GM23338 (cell line): ENCODE data around the gene SLC16A2. TPM values are rescaled to one million over a fixed set of nuclear protein-coding genes. Genes with fewer than 3 reads are reported as not detected.
A peak's percentile ranks its signal among the peaks of the same experiment; 100 is the strongest.

Source experiments
- ATAC-seq: fragments of 200-7000 bp; cut with Tn5 transposase; 3 replicates; pipeline ENCODE4 v1.9.1; 2020
- DNase-seq: peaks from one replicate; pipeline ENCODE4 v3.0.0-alpha.2; 2015; ENCODE audit warnings: low spot score
- H2AFZ ChIP-seq: fragments of 200-600 bp; sonication (generic); 2 replicates; pipeline ENCODE4 v1.8.0; 2016; ENCODE audit warnings: antibody characterized with exemption, mild to moderate bottlenecking, moderate library complexity
- H3F3A ChIP-seq: fragments of 200-600 bp; sonication (generic); replicated peaks from 2 replicates; pipeline ENCODE4 v1.8.0; 2017; ENCODE audit warnings: antibody characterized with exemption, mixed run types, low read depth
- H3K27ac ChIP-seq: fragments of 200-600 bp; sonication (generic); 2 replicates; pipeline ENCODE4 v1.6.1; 2016; ENCODE audit warnings: low read depth
- H3K27me3 ChIP-seq: fragments of 200-600 bp; sonication (generic); 2 replicates; pipeline ENCODE4 v1.8.0; 2016; ENCODE audit warnings: mild to moderate bottlenecking, mixed run types, moderate library complexity; ENCODE audit not compliant: insufficient read depth
- H3K36me3 ChIP-seq: fragments of 200-600 bp; sonication (generic); 2 replicates; pipeline ENCODE4 v1.8.0; 2016; ENCODE audit warnings: mild to moderate bottlenecking; ENCODE audit not compliant: insufficient read depth
- H3K4me1 ChIP-seq: fragments of 200-600 bp; sonication (generic); 2 replicates; pipeline ENCODE4 v1.8.0; 2016; ENCODE audit warnings: mild to moderate bottlenecking, moderate library complexity; ENCODE audit not compliant: insufficient read depth
- H3K4me2 ChIP-seq: fragments of 200-600 bp; sonication (generic); 2 replicates; pipeline ENCODE4 v1.7.1; 2017; ENCODE audit warnings: mixed run types
- H3K4me3 ChIP-seq: fragments of 200-600 bp; sonication (generic); 2 replicates; pipeline ENCODE4 v1.6.1; 2016; ENCODE audit warnings: mixed run types
- H3K79me2 ChIP-seq: fragments of 200-600 bp; sonication (generic); replicated peaks from 2 replicates; pipeline ENCODE4 v1.8.0; 2017; ENCODE audit warnings: mild to moderate bottlenecking; ENCODE audit not compliant: insufficient read depth
- H3K9me2 ChIP-seq: fragments of 200-600 bp; sonication (generic); 2 replicates; pipeline ENCODE4 v1.8.0; 2017; ENCODE audit not compliant: insufficient read depth
- H4K20me1 ChIP-seq: fragments of 200-600 bp; sonication (generic); replicated peaks from 2 replicates; pipeline ENCODE4 v1.8.0; 2017; ENCODE audit warnings: mild to moderate bottlenecking; ENCODE audit not compliant: insufficient read depth
- H3K27ac Mint-ChIP-seq: 2 replicates; pipeline ENCODE4 v1.8.0; 2020; ENCODE audit warnings: inconsistent platforms, mild to moderate bottlenecking, moderate library complexity, mixed read lengths
- H3K27me3 Mint-ChIP-seq: 3 replicates; pipeline ENCODE4 v1.8.0; 2022; ENCODE audit warnings: low read depth, mild to moderate bottlenecking, moderate library complexity, mixed read lengths, inconsistent platforms; ENCODE audit not compliant: insufficient read depth, poor library complexity
- H3K36me3 Mint-ChIP-seq: 3 replicates; pipeline ENCODE4 v1.8.0; 2021; ENCODE audit warnings: low read depth, mild to moderate bottlenecking, inconsistent platforms, moderate library complexity, mixed read lengths
- H3K4me1 Mint-ChIP-seq: 3 replicates; pipeline ENCODE4 v1.8.0; 2020; ENCODE audit warnings: mild to moderate bottlenecking, inconsistent platforms, mixed read lengths
- H3K4me3 Mint-ChIP-seq: 3 replicates; pipeline ENCODE4 v1.8.0; 2021; ENCODE audit warnings: moderate library complexity, mild to moderate bottlenecking, inconsistent platforms, mixed read lengths
- H3K9me3 Mint-ChIP-seq: 3 replicates; pipeline ENCODE4 v1.8.0; 2020; ENCODE audit warnings: moderate library complexity, mild to moderate bottlenecking, inconsistent platforms, mixed read lengths
- CREB1 ChIP-seq: fragments of 250-450 bp; sonication (Bioruptor Pico); IDR thresholded peaks from 2 replicates; pipeline ENCODE4 v1.5.0; 2020; ENCODE audit warnings: low read depth, mild to moderate bottlenecking, moderate library complexity
- CTCF ChIP-seq, 2 experiments: fragments of 200-600 bp in 1 of 2; sonication (generic) in 1 of 2; conservative IDR thresholded peaks; 2 replicates each; pipeline versions ENCODE4 v1.5.1 to v1.6.1; 2016 to 2017; ENCODE audit warnings: antibody characterized with exemption in 2 of 2, low read depth in 2 of 2, mild to moderate bottlenecking in 2 of 2, moderate library complexity in 1 of 2
- ETS1 ChIP-seq: IDR thresholded peaks from 2 replicates; pipeline ENCODE4 v1.6.1; 2016; ENCODE audit warnings: antibody characterized with exemption
- EZH2 ChIP-seq: fragments of 200-600 bp; sonication (generic); IDR thresholded peaks from one replicate; pipeline ENCODE4 v1.8.0; 2017; ENCODE audit warnings: antibody characterized with exemption, mild to moderate bottlenecking, low read depth; ENCODE audit not compliant: unreplicated experiment
- EZH2phosphoT487 ChIP-seq: fragments of 200-600 bp; sonication (generic); IDR thresholded peaks from one replicate; pipeline ENCODE4 v1.8.1; 2018; ENCODE audit warnings: antibody characterized with exemption; ENCODE audit not compliant: unreplicated experiment
- JUNB ChIP-seq: IDR thresholded peaks from one replicate; pipeline ENCODE4 v1.6.1; 2016; ENCODE audit warnings: antibody characterized with exemption; ENCODE audit not compliant: unreplicated experiment
- NANOG ChIP-seq: IDR thresholded peaks from 2 replicates; pipeline ENCODE4 v1.6.1; 2016; ENCODE audit warnings: antibody characterized with exemption, borderline replicate concordance
- POLR2AphosphoS5 ChIP-seq: IDR thresholded peaks from 2 replicates; pipeline ENCODE4 v1.6.1; 2016; ENCODE audit warnings: antibody characterized with exemption, low read depth
- REST ChIP-seq: IDR thresholded peaks from one replicate; pipeline ENCODE4 v1.6.1; 2018; ENCODE audit warnings: antibody characterized with exemption; ENCODE audit not compliant: unreplicated experiment
- STAT1 ChIP-seq: IDR thresholded peaks from one replicate; pipeline ENCODE4 v1.6.1; 2016; ENCODE audit warnings: antibody characterized with exemption; ENCODE audit not compliant: unreplicated experiment
- ZNF114 ChIP-seq: fragments of 250-450 bp; sonication (Bioruptor Pico); IDR thresholded peaks from 2 replicates; pipeline ENCODE4 v1.5.0; 2020; ENCODE audit warnings: mild to moderate bottlenecking, moderate library complexity
- ZNF331 ChIP-seq: fragments of 250-450 bp; sonication (Bioruptor Pico); IDR thresholded peaks from 2 replicates; pipeline ENCODE4 v1.5.0; 2020; ENCODE audit warnings: low read depth, mild to moderate bottlenecking, moderate library complexity
- long read RNA-seq: library from polyadenylated mRNA; unstranded; transcript quantifications from one replicate; pipeline ENCODE4 v2.0.0, GENCODE V29; 2020; ENCODE audit not compliant: unreplicated experiment
- polyA plus RNA-seq: library from polyadenylated mRNA; unstranded; fragments of >200 nt; fragmentation: Nextera tagmentation; extraction: Ambion mirVana; gene quantifications from 2 replicates; pipeline ENCODE4 v1.2.1, GENCODE V29; 2016
- total RNA-seq: library from RNA; depleted of rRNA; stranded (reverse); fragments of >200 nt; shearing (Covaris generic); gene quantifications from 2 replicates; pipeline ENCODE4 v1.2.3, GENCODE V29; 2014; rRNA removed

The SLC16A2 gene
- total RNA-seq = 22.0 and 27.9 TPM in 2 replicates
- polyA plus RNA-seq = 11.1 and 12.3 TPM in 2 replicates
- long read RNA-seq, full-length matches to known transcripts = 1 of 4 reads
- long read RNA-seq, partial matches to known transcripts = 0 of 4 reads
- long read RNA-seq, other reads (novel, unspliced or antisense) = 3 of 4 reads

GRCh38 chrX:74421036-74421739, at the start of gene SLC16A2:
Gene SLC16A2, plus strand, starts transcription at chrX:74421493. Its CDS starts 145 bp downstream, at chrX:74421638.
- Histone ChIP-seq H3F3A (no peaks in the 10 kb centered on the region), H3K9me2 (no peaks in the 10 kb centered on the region), H3K36me3 (no peaks in the 10 kb centered on the region), H4K20me1 (no peaks in the 10 kb centered on the region), H3K27ac (no peak within 1 kb of the TSS), H3K4me2 (peak within 1 kb of the TSS; percentile 86), H3K4me1 (0 out of 2 replicates have a peak, but pooled peaks cover 3% of the 10 kb centered on the region), H3K4me3 (peak within 1 kb of the TSS; percentile 67), H3K27me3 (peaks cover 7% of the 10 kb centered on the region; the same call in 1 of the 2 replicates), H2AFZ (peak within 1 kb of the TSS; percentile 47; the same call in 1 of the 2 replicates), H3K79me2 (no peaks in the 10 kb centered on the region)
- H3K9me3 Mint-ChIP-seq = no peaks in the 10 kb centered on the region
- no peak within 1 kb of the TSS for H3K27ac Mint-ChIP-seq
- ATAC-seq (peak; percentile 12), DNase-seq (peak; percentile 60)
- H3K27me3 Mint-ChIP-seq = peaks cover 16% of the 10 kb centered on the region
- no peaks in the 10 kb centered on the region for H3K36me3 Mint-ChIP-seq
- TF ChIP-seq STAT1 (no peak), NANOG (no peak)
- peaks cover 10% of the 10 kb centered on the region; the same call in 2 of the 3 replicates for H3K4me1 Mint-ChIP-seq
- H3K4me3 Mint-ChIP-seq = peak within 1 kb of the TSS; percentile 85

GRCh38 chrX:74372272-74372671, 49.0 kb upstream of the SLC16A2 start:
- DNase-seq = no peak
- no peaks in the 10 kb centered on the region for H3K36me3 Mint-ChIP-seq
- TF ChIP-seq ZNF331 (CRISPR knock-in tag) (no peak), JUNB (no peak), EZH2 (no peak), NANOG (no peak), POLR2AphosphoS5 (no peak), CREB1 (no peak), ZNF114 (CRISPR knock-in tag) (no peak), EZH2phosphoT487 (no peak), STAT1 (no peak), ETS1 (no peak), REST (no peak), CTCF (conservative IDR thresholded peaks at IDR 0.05; ENCODE audit: low read depth in 2 of 2) (no peak)

More at GRCh38 chrX:74372272-74372671, 49.0 kb upstream of the SLC16A2 start:
- no peaks in the 10 kb centered on the region for H3K27me3 Mint-ChIP-seq
- H3K9me3 Mint-ChIP-seq = no peaks in the 10 kb centered on the region
- H3K4me3 ChIP-seq = no peak overlapping the region
- no peaks in the 10 kb centered on the region for H3F3A ChIP-seq
- no peaks in the 10 kb centered on the region for H3K27me3 ChIP-seq
- H2AFZ ChIP-seq = no peak overlapping the region
- H3K4me3 Mint-ChIP-seq = no peak overlapping the region
- H4K20me1 ChIP-seq = no peaks in the 10 kb centered on the region
- no peaks in the 10 kb centered on the region for H3K4me1 Mint-ChIP-seq
- no peaks in the 10 kb centered on the region for H3K9me2 ChIP-seq
- H3K79me2 ChIP-seq = no peaks in the 10 kb centered on the region
- H3K4me2 ChIP-seq = no peak overlapping the region
- ATAC-seq = no peak
- no peaks in the 10 kb centered on the region for H3K36me3 ChIP-seq
- no peaks in the 10 kb centered on the region for H3K4me1 ChIP-seq
- no peak overlapping the region for H3K27ac ChIP-seq
- no peak overlapping the region for H3K27ac Mint-ChIP-seq
